ENCODE data around the gene PSMD8. TPM values are rescaled to one million over a fixed set of nuclear protein-coding genes. Genes with fewer than 3 reads are reported as not detected.

The PSMD8 gene
- polyA plus RNA-seq, 1 donor, result 140 TPM

GRCh38 chr19:38386300-38386970 lies 12.1 kb downstream of the PSMD8 start:
- DNase-seq, result no peak

DNA sequence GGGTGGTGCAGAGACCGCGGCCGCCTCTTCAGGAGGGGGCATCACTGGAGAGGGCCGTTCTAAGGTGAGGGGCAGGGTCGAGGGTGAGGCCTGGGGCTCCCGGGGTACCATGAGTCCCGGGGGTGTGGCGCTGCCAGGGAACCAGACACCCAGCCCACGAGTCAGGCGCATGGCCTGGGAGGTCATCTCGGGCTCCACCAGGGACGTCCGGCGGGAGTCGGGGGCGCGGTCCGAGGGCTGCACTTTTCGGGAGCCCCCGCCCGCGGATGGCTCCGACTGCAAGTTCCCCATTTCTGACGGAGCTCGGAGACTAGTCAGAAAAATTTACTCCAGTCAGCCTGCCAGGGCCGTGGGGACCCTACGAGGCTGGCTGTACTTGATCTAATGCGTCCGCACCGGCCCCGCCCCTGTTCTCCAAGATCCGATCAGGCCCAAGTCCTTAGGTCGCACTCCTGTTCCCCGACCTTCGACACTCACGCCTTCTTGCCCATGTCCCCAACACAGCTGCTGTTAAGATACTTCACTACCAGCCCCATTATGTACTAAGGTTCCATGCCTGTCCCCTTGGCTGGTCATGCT lies 12.7 kb downstream of the PSMD8 start:
- DNase-seq, result no peak

DNA sequence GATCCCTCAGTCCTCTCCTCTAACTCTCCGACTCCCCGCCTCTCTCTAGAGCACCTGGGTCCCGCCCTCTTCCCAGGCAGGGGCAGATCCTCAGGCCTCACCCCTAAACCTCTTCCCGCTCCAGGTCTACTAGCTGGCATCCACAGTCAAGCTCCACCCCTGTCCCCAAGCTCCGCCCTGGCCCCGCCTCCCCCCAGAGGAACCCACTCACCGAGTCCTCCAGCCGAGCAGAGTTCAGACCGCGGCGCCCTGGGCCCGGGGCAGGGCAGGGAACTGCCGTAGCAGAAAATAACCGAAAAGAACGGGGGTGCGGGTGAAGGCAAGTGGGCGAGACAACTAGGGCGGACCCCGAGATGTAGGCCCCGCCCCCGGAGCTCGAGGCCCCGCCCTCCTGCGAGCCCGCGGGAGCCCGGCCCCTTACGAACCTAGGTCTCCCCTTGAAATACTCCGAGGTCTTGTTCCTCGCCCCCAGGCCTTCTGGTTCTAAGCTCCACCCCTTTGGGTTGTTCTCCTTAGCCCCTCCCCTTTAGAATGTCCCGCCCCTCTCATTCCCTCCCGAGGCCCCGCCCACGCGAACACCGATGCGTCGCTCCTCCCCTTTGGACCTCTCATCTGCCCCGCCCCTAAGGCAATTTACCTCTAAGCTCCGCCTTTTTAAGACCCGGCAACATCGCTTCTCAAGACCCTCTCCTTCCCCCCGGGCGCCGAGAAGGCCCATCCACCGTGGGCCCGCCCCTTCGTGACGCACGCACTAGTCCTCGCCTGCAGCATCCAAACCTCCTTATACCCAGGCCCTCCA lies 13.4 kb downstream of the PSMD8 start, which contains the start of gene GGN:
GGN (minus strand) TSS at position 485 of the 799 bp plus-strand sequence. CDS start 773 bp downstream, outside the sequence.
- peak; percentile 75 for DNase-seq

DNA sequence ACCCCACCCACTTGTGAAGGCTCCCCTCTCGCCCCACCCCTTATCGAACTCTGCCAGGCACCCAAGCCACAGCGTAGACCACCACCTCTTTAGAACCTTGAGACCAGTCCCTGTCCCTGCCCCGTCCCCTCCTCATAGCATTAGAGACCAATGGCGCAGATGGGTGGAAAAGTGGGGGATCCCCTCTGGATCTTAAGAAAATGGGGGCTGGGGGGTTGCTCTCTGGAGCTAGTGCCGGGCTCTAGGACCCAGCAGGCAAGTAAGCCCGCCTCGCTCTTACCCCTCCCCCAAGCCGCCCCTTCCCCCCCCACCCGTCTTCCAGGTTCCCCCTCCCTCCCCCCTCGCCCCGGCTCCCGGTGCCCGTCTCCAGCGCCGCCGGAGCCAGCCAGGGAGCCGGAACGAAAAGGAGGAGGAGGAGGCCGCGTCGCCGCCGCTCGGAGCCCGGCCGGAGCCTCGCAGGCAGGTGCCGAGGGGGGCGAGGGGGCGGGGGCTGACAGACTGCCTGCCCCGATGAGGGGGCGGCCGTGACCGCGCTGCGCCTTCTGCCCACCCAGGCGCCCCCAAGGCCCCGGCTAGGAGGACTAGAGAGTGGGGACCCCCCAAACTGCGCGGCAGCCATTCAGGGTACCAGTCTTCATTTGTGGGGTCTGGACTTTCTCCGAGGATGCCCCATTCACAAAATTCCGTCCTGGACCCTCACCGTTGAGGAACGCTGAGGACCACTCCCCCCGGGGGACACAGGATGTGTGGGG lies 14.2 kb downstream of the PSMD8 start, which contains the start of gene SPRED3:
SPRED3 (plus strand) TSS at position 349 of the 752 bp plus-strand sequence. CDS start 1,606 bp downstream, outside the sequence.
- DNase-seq, result peak; percentile 65

- DNase-seq, result no peak
These were observed 14.9 kb downstream of the PSMD8 start for GRCh38 chr19:38389101-38389925.

DNA sequence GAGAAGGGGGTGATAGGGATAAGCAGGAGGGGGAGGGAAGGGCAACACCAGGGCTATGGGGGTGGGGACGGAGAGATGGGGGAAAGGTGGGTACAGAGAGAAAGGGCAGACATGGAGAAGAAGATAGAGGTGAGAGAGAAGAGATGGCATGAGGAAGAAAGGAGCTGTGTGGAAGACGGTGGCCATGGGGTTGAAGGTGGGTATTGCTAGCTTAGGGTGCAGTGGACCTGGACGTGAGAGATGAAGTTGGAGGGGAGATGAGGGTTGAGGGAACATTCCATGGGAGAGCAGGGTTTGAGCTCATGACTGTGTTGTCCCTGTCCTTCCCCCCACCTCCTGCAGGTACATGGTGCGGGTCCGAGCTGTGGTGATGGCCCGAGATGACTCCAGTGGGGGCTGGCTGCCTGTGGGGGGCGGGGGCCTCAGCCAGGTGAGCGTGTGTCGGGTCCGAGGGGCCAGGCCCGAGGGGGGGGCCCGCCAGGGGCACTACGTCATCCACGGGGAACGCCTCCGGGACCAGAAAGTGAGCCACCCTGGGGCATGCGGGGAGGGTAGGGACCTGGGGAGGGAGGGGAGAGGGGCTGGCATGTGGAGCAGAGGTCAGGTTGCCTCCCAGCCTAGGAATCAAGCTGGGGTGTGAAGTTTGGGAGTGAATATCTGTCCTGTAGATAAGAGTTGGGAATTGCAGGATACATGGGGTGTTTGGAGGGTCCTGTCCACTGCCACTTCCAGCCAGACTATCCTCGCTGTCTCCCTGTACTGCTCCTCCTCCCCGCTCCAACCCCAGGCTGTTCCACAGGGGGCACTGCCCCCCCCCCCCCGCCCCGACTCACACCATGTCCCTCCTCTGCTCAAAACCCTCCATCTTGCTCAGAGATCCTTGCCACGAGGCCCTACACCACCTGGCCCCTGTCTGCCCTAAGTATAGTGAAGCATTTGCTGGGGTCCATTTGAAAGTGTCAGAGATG lies 15.9 kb downstream of the PSMD8 start:
- no peak for DNase-seq

- no peak for DNase-seq
These were observed 17.6 kb downstream of the PSMD8 start for GRCh38 chr19:38391911-38392464.

DNA sequence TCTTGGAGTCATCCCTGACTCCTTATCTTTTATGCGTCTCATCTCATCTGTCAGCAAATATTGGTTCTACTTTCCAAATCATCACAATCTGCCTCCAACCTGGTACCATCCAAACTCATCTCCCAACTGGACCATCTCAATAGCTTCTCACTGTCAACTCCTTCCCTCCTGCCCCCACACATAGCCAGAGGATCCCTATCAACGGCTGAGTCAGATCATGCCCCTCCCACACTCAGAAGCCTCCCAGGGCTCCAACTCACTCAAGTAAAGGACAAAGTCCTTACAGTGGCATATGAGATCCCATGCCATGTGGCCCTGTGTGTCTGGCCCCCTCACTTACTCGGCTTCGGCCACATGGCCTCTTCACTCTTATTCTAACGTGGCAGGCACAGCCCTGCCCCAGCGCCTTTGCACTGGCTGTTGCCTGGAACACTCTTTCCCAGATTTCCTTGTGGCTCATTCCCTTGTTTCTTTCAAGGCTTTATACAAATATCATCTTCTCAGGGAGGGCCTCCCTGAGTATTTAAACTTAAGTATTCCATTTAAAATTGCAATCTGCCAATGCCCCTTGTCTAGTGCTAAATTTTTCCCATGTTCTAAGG lies 18.4 kb downstream of the PSMD8 start:
- DNase-seq, result no peak

DNA sequence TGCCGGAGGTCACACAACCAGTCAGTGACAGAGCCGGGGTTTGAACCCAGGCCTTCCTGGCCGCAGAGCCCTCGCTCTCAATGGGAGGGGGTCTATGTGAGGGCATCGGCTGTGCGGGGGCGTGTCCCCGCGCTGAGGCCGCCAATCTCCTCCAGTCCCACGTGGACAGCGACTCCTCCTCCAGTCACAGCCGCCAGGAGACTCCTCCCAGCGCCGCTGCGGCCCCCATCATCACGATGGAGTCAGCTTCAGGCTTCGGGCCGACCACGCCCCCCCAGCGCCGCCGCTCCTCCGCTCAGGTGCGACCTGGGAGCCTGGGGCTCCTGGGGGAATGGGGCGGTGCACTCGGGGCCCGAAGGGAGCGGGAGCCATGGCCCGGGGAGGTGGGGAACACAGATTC lies 20.1 kb downstream of the PSMD8 start:
- no peak for DNase-seq

- DNase-seq, result no peak
These were observed 21.2 kb downstream of the PSMD8 start for GRCh38 chr19:38395381-38396114.

DNA sequence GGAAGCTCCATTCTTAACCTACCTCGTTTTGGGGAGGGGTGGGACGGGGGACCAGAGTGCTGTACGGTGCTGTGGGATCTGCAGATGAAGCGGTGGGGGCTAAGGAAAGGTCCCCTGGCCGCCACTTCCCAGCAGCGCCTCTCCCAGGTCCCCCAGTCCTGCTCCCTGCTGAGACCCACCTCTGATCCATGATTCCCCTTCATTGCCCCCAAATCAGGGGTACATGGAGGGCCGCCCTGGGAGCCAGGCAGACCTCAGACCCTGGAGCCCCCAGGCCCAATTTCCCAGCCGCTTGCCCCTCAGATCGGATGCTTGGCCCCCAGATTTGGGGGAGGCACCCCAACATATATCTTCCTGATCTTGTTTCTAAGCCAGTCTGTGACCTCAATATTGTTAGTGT lies 24.7 kb downstream of the PSMD8 start:
- DNase-seq, result no peak

GRCh38 chr19:38399537-38399936 lies 25.2 kb downstream of the PSMD8 start:
- no peak for DNase-seq

- DNase-seq, result no peak
These were observed 26.0 kb downstream of the PSMD8 start for GRCh38 chr19:38400361-38400760.

DNA sequence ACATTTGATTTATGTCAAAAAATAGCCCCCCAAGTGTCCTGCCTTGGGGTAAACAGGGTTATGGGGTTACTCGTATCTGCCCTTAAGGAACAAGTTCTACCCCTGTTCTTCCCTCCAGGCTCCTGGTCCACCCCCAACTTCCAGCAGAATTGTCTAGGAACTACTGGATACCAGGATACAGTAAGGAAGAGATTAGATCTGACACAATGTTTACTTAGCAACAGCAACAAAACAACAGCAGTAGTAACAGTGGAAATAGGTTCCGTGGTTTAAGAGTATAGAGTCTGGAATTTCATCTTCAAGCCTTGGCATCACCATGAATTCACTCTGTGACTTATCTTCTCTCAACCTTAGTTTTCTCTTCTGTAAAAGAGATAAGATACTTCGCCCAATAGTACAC lies 26.8 kb downstream of the PSMD8 start:
- DNase-seq, result no peak

- no peak for DNase-seq
These were observed 28.2 kb downstream of the PSMD8 start for GRCh38 chr19:38402623-38402966.

GRCh38 chr19:38402967-38403674 lies 28.8 kb downstream of the PSMD8 start, which contains the start of gene FAM98C:
Gene FAM98C, plus strand, starts transcription at chr19:38403093. Its CDS starts 61 bp downstream, at chr19:38403154.
- DNase-seq, result peak; percentile 96

GRCh38 chr19:38404858-38405257 lies 30.5 kb downstream of the PSMD8 start:
- DNase-seq, result no peak

DNA sequence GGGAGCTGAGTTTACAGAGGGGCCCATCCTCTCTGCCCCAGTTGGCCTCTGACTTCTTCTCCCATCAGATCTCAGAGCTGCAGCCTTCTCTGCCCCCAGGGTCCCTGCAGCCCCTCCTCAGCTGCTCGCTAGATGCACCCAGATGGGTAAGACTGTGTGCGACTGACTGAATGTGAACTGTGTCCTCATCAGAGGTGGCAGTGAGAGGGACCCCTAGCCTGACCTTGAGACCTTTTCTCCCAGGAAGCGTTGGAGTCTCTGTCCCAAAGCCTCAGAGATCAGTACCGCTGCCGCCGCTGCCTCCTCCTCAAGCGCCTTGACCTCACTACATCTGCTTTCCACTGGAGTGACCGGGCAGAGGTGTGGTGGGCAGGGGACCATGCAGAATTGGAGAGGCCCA lies 30.9 kb downstream of the PSMD8 start:
- no peak for DNase-seq

All from left kidney (tissue), 2 donors.